ENCODE measurements around the gene RPS2. TPM values are rescaled to one million over a fixed set of nuclear protein-coding genes. Genes with fewer than 3 reads are reported as not detected.
A peak's percentile ranks its signal among the peaks of the same experiment; 100 is the strongest.
"Not testable (repeated sequence)": the region's sequence is repeated elsewhere in the genome, so short reads cannot be mapped to it uniquely, and the experiment has no call there.

Gene RPS2
- total RNA-seq, 5 donors from 2014 or later (not counting 1 experiment from before 2014, with no cell fraction given) = 3,208 to 3,662 (median 3,410) TPM

DNA sequence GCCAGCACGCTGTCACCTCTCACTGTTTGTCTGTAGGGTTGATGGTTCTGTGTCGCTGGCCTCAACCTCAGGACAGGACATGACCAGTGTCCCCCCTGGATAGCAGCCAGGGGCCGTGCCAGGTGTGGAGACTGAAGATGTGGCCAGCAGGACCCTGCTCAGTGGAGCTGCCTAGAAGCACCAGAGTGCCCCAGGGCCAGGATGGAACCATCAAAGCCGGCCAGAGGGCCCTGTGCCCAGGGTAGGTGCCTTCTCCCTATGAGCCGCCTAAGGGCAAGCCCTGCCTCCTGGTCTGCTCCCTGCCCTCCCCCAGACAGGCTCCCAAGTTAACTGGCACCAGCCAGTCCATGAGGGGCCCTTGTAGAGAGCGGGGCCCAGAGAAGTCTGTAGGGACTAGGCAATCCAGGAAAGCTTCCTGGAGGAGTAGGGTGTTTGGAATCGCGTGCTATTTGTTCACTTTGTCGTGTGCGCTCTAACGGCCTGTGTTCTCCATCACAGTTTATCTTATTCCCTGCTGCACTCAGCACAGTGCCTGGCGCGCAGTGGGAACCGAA lies 5.8 kb downstream of the RPS2 start:
- Mint-ChIP-seq H3K36me3 (peaks cover 16% of the 10 kb centered on the region), H3K27ac (no peak overlapping the region), H3K4me3 (peak overlapping the region; percentile 90 to 91 (median 91)), H3K27me3 (no peaks in the 10 kb centered on the region), H3K9me3 (no peaks in the 10 kb centered on the region), H3K4me1 (peaks cover 27 to 41% (median 40%) of the 10 kb centered on the region in 3 donors)
- Histone ChIP-seq H3K27ac (ENCODE audit: low read length) (no peak overlapping the region), H3K4me3 (ENCODE audit: control insufficient read depth in 1 of 2, extremely low read depth in 1 of 2, low read length in 1 of 2) (peak overlapping the region; percentile 40 to 90), H3K36me3 (ENCODE audit: control insufficient read depth in 2 of 2, extremely low read depth in 1 of 2, insufficient read depth in 1 of 2, low read length in 1 of 2) (peaks cover 7 to 26% of the 10 kb centered on the region in 2 donors), H3K27me3 (replicated peaks in 1 of 2; ENCODE audit: control insufficient read depth in 2 of 2, extremely low read depth in 1 of 2, insufficient read depth in 2 of 2, low read length in 1 of 2) (peaks cover 0 to 11% of the 10 kb centered on the region in 2 experiments), H3K9me3 (no peaks in the 10 kb centered on the region), H3K4me1 (ENCODE audit: control insufficient read depth in 1 of 2, extremely low read depth in 1 of 2, insufficient read depth in 2 of 2, low read length in 2 of 2) (peaks cover 11 to 50% of the 10 kb centered on the region in 2 experiments)
- ATAC-seq (replicated peaks in 1 of 4) (peak in 3 of 4 experiments; percentile 1 to 4 (median 1)), DNase-seq (no peak)
- ChIA-PET POLR2A (no interaction called here), CTCF (interaction anchor here in 1 of 2 donors (1.2 kb wide), 1 partner anchor 13 kb away, joined by 4 read pairs; the partner anchor contains the start of gene TBL3)
- 51% methylated on average over 9 of the region's 14 CpGs for WGBS (ENCODE audit: insufficient coverage)

DNA sequence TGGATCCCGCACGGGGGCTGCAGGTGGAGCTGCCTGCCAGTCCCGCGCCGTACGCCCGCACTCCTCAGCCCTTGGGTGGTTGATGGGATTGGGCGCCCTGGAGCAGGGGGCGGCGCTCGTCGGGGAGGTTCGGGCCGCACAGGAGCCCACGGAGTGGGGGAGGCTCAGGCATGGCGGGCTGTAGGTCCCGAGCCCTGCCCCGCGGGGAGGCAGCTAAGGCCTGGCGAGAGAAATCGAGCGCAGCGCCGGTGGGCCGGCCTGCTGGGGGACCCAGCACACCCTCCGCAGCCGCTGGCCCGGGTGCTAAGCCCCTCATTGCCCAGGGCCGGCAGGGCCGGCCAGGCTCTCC lies 6.5 kb downstream of the RPS2 start:
- Mint-ChIP-seq H3K4me1 (peaks cover 20 to 34% (median 34%) of the 10 kb centered on the region in 3 donors), H3K36me3 (peaks cover 11% of the 10 kb centered on the region)
- H3K4me3 ChIP-seq (ENCODE audit: control insufficient read depth in 1 of 2, extremely low read depth in 1 of 2, low read length in 1 of 2); H3K27ac Mint-ChIP-seq; H3K27me3 Mint-ChIP-seq; POLR2A ChIA-PET; H3K4me3 Mint-ChIP-seq; H3K9me3 ChIP-seq; DNase-seq; H3K27ac ChIP-seq (ENCODE audit: low read length); ATAC-seq (replicated peaks in 1 of 4); H3K9me3 Mint-ChIP-seq: not testable (repeated sequence)
- WGBS (ENCODE audit: insufficient coverage) = 79% methylated on average over 27 of the region's 30 CpGs
- Histone ChIP-seq H3K27me3 (replicated peaks in 1 of 2; ENCODE audit: control insufficient read depth in 2 of 2, extremely low read depth in 1 of 2, insufficient read depth in 2 of 2, low read length in 1 of 2) (peaks cover 0 to 15% of the 10 kb centered on the region in 2 experiments), H3K4me1 (ENCODE audit: control insufficient read depth in 1 of 2, extremely low read depth in 1 of 2, insufficient read depth in 2 of 2, low read length in 2 of 2) (peaks cover 7 to 44% of the 10 kb centered on the region in 2 experiments), H3K36me3 (ENCODE audit: control insufficient read depth in 2 of 2, extremely low read depth in 1 of 2, insufficient read depth in 1 of 2, low read length in 1 of 2) (peaks cover 7 to 21% of the 10 kb centered on the region in 2 donors)
- CTCF ChIA-PET = interaction anchor here (0.6 to 1.2 kb wide), 3 partner anchors 14 to 182 kb away, joined by 3 to 5 read pairs (median 4); partner anchors contain the start of gene TBL3 (in 1 of the 2)

- peaks cover 7 to 38% of the 10 kb centered on the region in 2 experiments for H3K4me1 ChIP-seq (ENCODE audit: control insufficient read depth in 1 of 2, extremely low read depth in 1 of 2, insufficient read depth in 2 of 2, low read length in 2 of 2)
- CTCF ChIA-PET = interaction anchor here (0.6 to 1.0 kb wide), 2 partner anchors 47 to 183 kb away, joined by 3 to 5 read pairs; no protein-coding TSS in a partner anchor
- H3K9me3 ChIP-seq; ATAC-seq (replicated peaks in 1 of 4); H3K9me3 Mint-ChIP-seq; POLR2A ChIA-PET; H3K4me3 Mint-ChIP-seq; H3K36me3 Mint-ChIP-seq; H3K4me3 ChIP-seq (ENCODE audit: control insufficient read depth in 1 of 2, extremely low read depth in 1 of 2, low read length in 1 of 2); H3K27ac ChIP-seq (ENCODE audit: low read length); DNase-seq; H3K27me3 Mint-ChIP-seq; H3K27ac Mint-ChIP-seq: not testable (repeated sequence)
- peaks cover 7 to 16% of the 10 kb centered on the region in 2 donors for H3K36me3 ChIP-seq (ENCODE audit: control insufficient read depth in 2 of 2, extremely low read depth in 1 of 2, insufficient read depth in 1 of 2, low read length in 1 of 2)
- peaks cover 0 to 19% of the 10 kb centered on the region in 2 experiments for H3K27me3 ChIP-seq (replicated peaks in 1 of 2; ENCODE audit: control insufficient read depth in 2 of 2, extremely low read depth in 1 of 2, insufficient read depth in 2 of 2, low read length in 1 of 2)
- WGBS (ENCODE audit: insufficient coverage) = 98% methylated on average over 12 of the region's 22 CpGs
- H3K4me1 Mint-ChIP-seq = peaks cover 15 to 29% (median 28%) of the 10 kb centered on the region in 3 donors
These were observed 7.0 kb downstream of the RPS2 start for GRCh38 chr16:1957434-1958142.

GRCh38 chr16:1953734-1954133 lies 10.9 kb downstream of the RPS2 start:
- Mint-ChIP-seq H3K27me3 (no peaks in the 10 kb centered on the region), H3K9me3 (no peaks in the 10 kb centered on the region), H3K36me3 (no peaks in the 10 kb centered on the region), H3K4me1 (no peaks in the 10 kb centered on the region), H3K27ac (no peak overlapping the region), H3K4me3 (no peak overlapping the region)
- CTCF ChIA-PET = no interaction called here
- WGBS (ENCODE audit: insufficient coverage) = 94% methylated on average over 18 of the region's 22 CpGs
- no peak overlapping the region for H3K4me3 ChIP-seq (ENCODE audit: control insufficient read depth in 1 of 2, extremely low read depth in 1 of 2, low read length in 1 of 2)
- H3K36me3 ChIP-seq (ENCODE audit: control insufficient read depth in 2 of 2, extremely low read depth in 1 of 2, insufficient read depth in 1 of 2, low read length in 1 of 2) = no peaks in the 10 kb centered on the region
- DNase-seq (no peak), ATAC-seq (replicated peaks in 1 of 4) (no peak)
- POLR2A ChIA-PET = no interaction called here
- peaks cover 0 to 25% of the 10 kb centered on the region in 2 experiments for H3K27me3 ChIP-seq (replicated peaks in 1 of 2; ENCODE audit: control insufficient read depth in 2 of 2, extremely low read depth in 1 of 2, insufficient read depth in 2 of 2, low read length in 1 of 2)
- H3K9me3 ChIP-seq = no peaks in the 10 kb centered on the region
- peaks cover 0 to 2% of the 10 kb centered on the region in 2 experiments for H3K4me1 ChIP-seq (ENCODE audit: control insufficient read depth in 1 of 2, extremely low read depth in 1 of 2, insufficient read depth in 2 of 2, low read length in 2 of 2)
- no peak overlapping the region for H3K27ac ChIP-seq (ENCODE audit: low read length)

GRCh38 chr16:1950559-1950958 lies 14.1 kb downstream of the RPS2 start:
- no peak for DNase-seq
- ChIA-PET CTCF (no interaction called here), POLR2A (no interaction called here)
- H3K9me3 ChIP-seq = no peaks in the 10 kb centered on the region
- no peaks in the 10 kb centered on the region for H3K36me3 ChIP-seq (ENCODE audit: control insufficient read depth in 2 of 2, extremely low read depth in 1 of 2, insufficient read depth in 1 of 2, low read length in 1 of 2)
- no peak overlapping the region for H3K27ac ChIP-seq (ENCODE audit: low read length)
- H3K4me3 ChIP-seq (ENCODE audit: control insufficient read depth in 1 of 2, extremely low read depth in 1 of 2, low read length in 1 of 2) = no peak overlapping the region
- H3K27ac Mint-ChIP-seq = no peak overlapping the region
- H3K4me3 Mint-ChIP-seq = no peak overlapping the region
- H3K27me3 ChIP-seq (replicated peaks in 1 of 2; ENCODE audit: control insufficient read depth in 2 of 2, extremely low read depth in 1 of 2, insufficient read depth in 2 of 2, low read length in 1 of 2) = peaks cover 0 to 23% of the 10 kb centered on the region in 2 experiments
- no peaks in the 10 kb centered on the region for H3K9me3 Mint-ChIP-seq
- H3K36me3 Mint-ChIP-seq = no peaks in the 10 kb centered on the region
- H3K27me3 Mint-ChIP-seq = no peaks in the 10 kb centered on the region
- H3K4me1 Mint-ChIP-seq = no peaks in the 10 kb centered on the region
- ATAC-seq (replicated peaks in 1 of 4) = no peak
- 85% methylated on average over 19 of the region's 19 CpGs for WGBS (ENCODE audit: insufficient coverage)
- no peaks in the 10 kb centered on the region for H3K4me1 ChIP-seq (ENCODE audit: control insufficient read depth in 1 of 2, extremely low read depth in 1 of 2, insufficient read depth in 2 of 2, low read length in 2 of 2)

- H3K4me1 Mint-ChIP-seq = no peaks in the 10 kb centered on the region
- H3K9me3 Mint-ChIP-seq = no peaks in the 10 kb centered on the region
- no peaks in the 10 kb centered on the region for H3K27me3 Mint-ChIP-seq
- ChIA-PET POLR2A (no interaction called here), CTCF (no interaction called here)
- Histone ChIP-seq H3K27me3 (replicated peaks in 1 of 2; ENCODE audit: control insufficient read depth in 2 of 2, extremely low read depth in 1 of 2, insufficient read depth in 2 of 2, low read length in 1 of 2) (peaks cover 0 to 23% of the 10 kb centered on the region in 2 experiments), H3K27ac (ENCODE audit: low read length) (no peak overlapping the region), H3K36me3 (ENCODE audit: control insufficient read depth in 2 of 2, extremely low read depth in 1 of 2, insufficient read depth in 1 of 2, low read length in 1 of 2) (no peaks in the 10 kb centered on the region), H3K4me1 (ENCODE audit: control insufficient read depth in 1 of 2, extremely low read depth in 1 of 2, insufficient read depth in 2 of 2, low read length in 2 of 2) (no peaks in the 10 kb centered on the region), H3K9me3 (no peaks in the 10 kb centered on the region), H3K4me3 (ENCODE audit: control insufficient read depth in 1 of 2, extremely low read depth in 1 of 2, low read length in 1 of 2) (no peak overlapping the region)
- H3K36me3 Mint-ChIP-seq = no peaks in the 10 kb centered on the region
- no peak overlapping the region for H3K27ac Mint-ChIP-seq
- DNase-seq (no peak), ATAC-seq (replicated peaks in 1 of 4) (no peak)
- 68% methylated on average over 6 of the region's 7 CpGs for WGBS (ENCODE audit: insufficient coverage)
- H3K4me3 Mint-ChIP-seq = no peak overlapping the region
These were observed 14.6 kb downstream of the RPS2 start for GRCh38 chr16:1950047-1950446.
